HCT116 (cell line): ENCODE data around the gene PBX1.

Experiments used
- CBX3 ChIP-seq: IDR thresholded peaks from 2 replicates; pipeline ENCODE4 v1.6.1; 2012; ENCODE audit warnings: low read depth
- CEBPB ChIP-seq: IDR thresholded peaks from 2 replicates; pipeline ENCODE4 v1.6.1; 2012; ENCODE audit warnings: low read depth
- EZH2 ChIP-seq: fragments of 200-600 bp; sonication (generic); IDR thresholded peaks from 2 replicates; pipeline ENCODE4 v1.6.1; 2017; ENCODE audit warnings: antibody characterized with exemption, mixed run types
- EZH2phosphoT487 ChIP-seq: fragments of 200-600 bp; IDR thresholded peaks from 2 replicates; pipeline ENCODE4 v1.6.1; 2018; ENCODE audit warnings: antibody characterized with exemption, borderline replicate concordance
- JUND ChIP-seq: IDR thresholded peaks from 2 replicates; pipeline ENCODE4 v1.6.1; 2012
- POLR2A ChIP-seq: IDR thresholded peaks from 2 replicates; pipeline ENCODE4 v1.7.0; 2011; ENCODE audit warnings: borderline replicate concordance; ENCODE audit not compliant: insufficient read depth, insufficient read length; ENCODE audit errors: extremely low read depth
- POLR2AphosphoS5 ChIP-seq: IDR thresholded peaks from 2 replicates; pipeline ENCODE4 v1.6.1; 2011; ENCODE audit warnings: mild to moderate bottlenecking, low read depth, low read length, moderate library complexity
- RAD21 ChIP-seq: IDR thresholded peaks from 2 replicates; pipeline ENCODE4 v1.6.1; 2012; ENCODE audit warnings: low read depth, mild to moderate bottlenecking
- SIN3A ChIP-seq: IDR thresholded peaks from 2 replicates; pipeline ENCODE4 v1.6.1; 2012; ENCODE audit warnings: low read depth
- SP1 ChIP-seq: IDR thresholded peaks from 2 replicates; pipeline ENCODE4 v1.6.1; 2012; ENCODE audit warnings: low read depth
- SRF ChIP-seq: IDR thresholded peaks from 2 replicates; pipeline ENCODE4 v1.6.1; 2012; ENCODE audit warnings: low read depth
- TCF7L2 ChIP-seq: IDR thresholded peaks from 2 replicates; pipeline ENCODE4 v1.7.0; 2011; ENCODE audit warnings: borderline replicate concordance, inconsistent platforms; ENCODE audit not compliant: insufficient read depth, insufficient read length; ENCODE audit errors: extremely low read depth
- ZNF274 ChIP-seq: fragments of 200-500 bp; sonication (Bioruptor generic); IDR thresholded peaks from 2 replicates; pipeline ENCODE4 v1.6.1; 2014; ENCODE audit warnings: mild to moderate bottlenecking, low read depth, low read length, inconsistent platforms
- TF ChIP-seq, protein P1 (sequence below), 3 experiments: fragments of 200-600 bp in 1 of 3; sonication (generic) in 1 of 3; IDR thresholded peaks in 2 of 3; conservative IDR thresholded peaks in 1 of 3; 2 replicates each; pipeline ENCODE4 v1.5.1; 2012 to 2017; ENCODE audit warnings: low read depth in 2 of 3, low read length in 2 of 3, antibody characterized with exemption in 1 of 3, borderline replicate concordance in 1 of 3, control low read depth in 1 of 3, mild to moderate bottlenecking in 1 of 3, mixed read lengths in 1 of 3, mixed run types in 1 of 3, moderate library complexity in 1 of 3; ENCODE audit not compliant: insufficient read depth in 1 of 3

GRCh38 chr1:164718821-164719220, 159.8 kb downstream of the PBX1 start:
- TF ChIP-seq POLR2A (no peak), SRF (no peak), EZH2phosphoT487 (no peak), EZH2 (no peak), CBX3 (no peak), JUND (no peak), SP1 (no peak), SIN3A (no peak), POLR2AphosphoS5 (no peak), CEBPB (no peak), TCF7L2 (no peak), RAD21 (no peak), ZNF274 (no peak)
- TF ChIP-seq, protein P1, sequence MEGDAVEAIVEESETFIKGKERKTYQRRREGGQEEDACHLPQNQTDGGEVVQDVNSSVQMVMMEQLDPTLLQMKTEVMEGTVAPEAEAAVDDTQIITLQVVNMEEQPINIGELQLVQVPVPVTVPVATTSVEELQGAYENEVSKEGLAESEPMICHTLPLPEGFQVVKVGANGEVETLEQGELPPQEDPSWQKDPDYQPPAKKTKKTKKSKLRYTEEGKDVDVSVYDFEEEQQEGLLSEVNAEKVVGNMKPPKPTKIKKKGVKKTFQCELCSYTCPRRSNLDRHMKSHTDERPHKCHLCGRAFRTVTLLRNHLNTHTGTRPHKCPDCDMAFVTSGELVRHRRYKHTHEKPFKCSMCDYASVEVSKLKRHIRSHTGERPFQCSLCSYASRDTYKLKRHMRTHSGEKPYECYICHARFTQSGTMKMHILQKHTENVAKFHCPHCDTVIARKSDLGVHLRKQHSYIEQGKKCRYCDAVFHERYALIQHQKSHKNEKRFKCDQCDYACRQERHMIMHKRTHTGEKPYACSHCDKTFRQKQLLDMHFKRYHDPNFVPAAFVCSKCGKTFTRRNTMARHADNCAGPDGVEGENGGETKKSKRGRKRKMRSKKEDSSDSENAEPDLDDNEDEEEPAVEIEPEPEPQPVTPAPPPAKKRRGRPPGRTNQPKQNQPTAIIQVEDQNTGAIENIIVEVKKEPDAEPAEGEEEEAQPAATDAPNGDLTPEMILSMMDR (IDR thresholded peaks at IDR 0.05 in 2 of 3, conservative IDR thresholded peaks at IDR 0.05 in 1 of 3; ENCODE audit: borderline replicate concordance in 1 of 3, insufficient read depth in 1 of 3, low read depth in 2 of 3, low read length in 2 of 3) = no peak
